Stomach (tissue), 9 donors: ENCODE data around the gene CRABP2. TPM values are rescaled to one million over a fixed set of nuclear protein-coding genes. Genes with fewer than 3 reads are reported as not detected.
A peak's percentile ranks its signal among the peaks of the same experiment; 100 is the strongest.

Source experiments
- DNase-seq, 2 donors: peaks; one replicate each; pipeline versions ENCODE4 v3.0.0 to v3.0.0-alpha.2; 2013 to 2019
- H3K27ac ChIP-seq, 5 donors: fragments of 200-600 bp in 4 of 5; sonication (generic) in 4 of 5; one replicate each; pipeline ENCODE4 v1.5.1; 2013 to 2019; ENCODE audit warnings: mild to moderate bottlenecking in 1 of 5, moderate library complexity in 1 of 5
- H3K27me3 ChIP-seq, 3 donors: fragments of 200-600 bp; sonication (generic); one replicate each; pipeline ENCODE4 v1.5.1; 2017 to 2019; ENCODE audit warnings: mixed run types in 1 of 3
- H3K36me3 ChIP-seq, 4 donors: fragments of 200-600 bp; sonication (generic); 1 replicate in 3 of 4; 2 replicates in 1 of 4; pipeline ENCODE4 v1.5.1; 2016 to 2019
- H3K4me1 ChIP-seq, 4 donors: fragments of 200-600 bp; sonication (generic); one replicate each; pipeline ENCODE4 v1.5.1; 2016 to 2019
- H3K4me3 ChIP-seq, 4 donors: fragments of 200-600 bp; sonication (generic) in 3 of 4; one replicate each; pipeline ENCODE4 v1.5.1; 2016 to 2019; ENCODE audit warnings: mild to moderate bottlenecking in 1 of 4
- H3K9me3 ChIP-seq, 4 donors: fragments of 200-600 bp; sonication (generic); one replicate each; pipeline ENCODE4 v1.5.1; 2016 to 2019
- CTCF ChIP-seq, 7 experiments: fragments of 450-650 bp in 4 of 7; fragments of 200-600 bp in 3 of 7; sonication (generic) in 3 of 7; IDR thresholded peaks; one replicate each; pipeline ENCODE4 v1.5.1; 2016 to 2019; ENCODE audit warnings: antibody characterized with exemption in 7 of 7, control low read depth in 2 of 7, mild to moderate bottlenecking in 1 of 7
- EP300 ChIP-seq: sonication (generic); formaldehyde crosslinking; IDR thresholded peaks from one replicate; pipeline ENCODE4 v1.6.1; 2017; ENCODE audit warnings: antibody characterized with exemption
- POLR2A ChIP-seq, 4 donors: fragments of 450-650 bp; IDR thresholded peaks; one replicate each; pipeline ENCODE4 v1.6.1; 2016; ENCODE audit warnings: antibody characterized with exemption in 4 of 4, control low read depth in 2 of 4, mild to moderate bottlenecking in 1 of 4, moderate library complexity in 1 of 4
- POLR2AphosphoS5 ChIP-seq, 3 donors: sonication (generic); formaldehyde crosslinking; IDR thresholded peaks; one replicate each; pipeline ENCODE4 v1.6.1; 2016; ENCODE audit warnings: antibody characterized with exemption in 3 of 3
- WGBS, 5 donors: extraction: QIAGEN DNeasy Blood & Tissue Kit in 3 of 5; methylation state at CpG; one replicate each; pipeline versions ENCODE4 v1.1.5 to v1.1.7; 2013 to 2018; 5-methylcytosine and 5-hydroxymethylcytosine counted together
- intact Hi-C: fragments of 100-400 bp; cut with DNase I; formaldehyde crosslinking; loops from one replicate; pipeline ENCODE4 v1.15.1; 2023; ENCODE audit warnings: low total_unique reads
- polyA plus RNA-seq, 3 donors: library from polyadenylated mRNA; stranded (reverse); fragments of 200-250 nt; gene quantifications; one replicate each; pipeline ENCODE4 v1.2.3, GENCODE V29; 2013
- total RNA-seq, 5 donors: library from RNA; depleted of rRNA; stranded (reverse); fragments of >200 nt; gene quantifications; one replicate each; pipeline versions ENCODE4 v1.1.0 to v1.2.3, GENCODE V29; 2014 to 2016
- donor health status: healthy with polysubstance abuse.
- donor health status: Bipolar disorder and iron deficiency.
- donor health status: healthy.

CRABP2 gene
- total and polyA plus RNA-seq, 8 donors = 0.72 to 207 (median 6.9) TPM; not detected in 3

- TF ChIP-seq EP300 = no peak
- no peak for TF ChIP-seq POLR2A (IDR thresholded peaks at IDR 0.05)
- TF ChIP-seq CTCF (IDR thresholded peaks at IDR 0.05) = no peak
- TF ChIP-seq POLR2AphosphoS5 (IDR thresholded peaks at IDR 0.05) = no peak
- Histone ChIP-seq H3K27ac (no peak overlapping the region), H3K4me3 (no peak overlapping the region), H3K27me3 (peaks cover 0 to 24% (median 4%) of the 10 kb centered on the region in 3 donors), H3K4me1 (peaks cover 19 to 49% (median 40%) of the 10 kb centered on the region in 4 donors), H3K9me3 (no peaks in the 10 kb centered on the region), H3K36me3 (peaks cover 0 to under 1% (median 0%) of the 10 kb centered on the region in 4 donors)
- DNase-seq = peak; percentile 74 to 81
- intact Hi-C loops = no loop called here
- WGBS, 5 donors = 23 to 45% (median 33%) methylated on average over 6 to 11 of the region's 11 CpGs
These were observed 4.5 kb upstream of the CRABP2 start for GRCh38 chr1:156709757-156710489.

GRCh38 chr1:156709031-156709430, 3.6 kb upstream of the CRABP2 start:
- Histone ChIP-seq H3K36me3 (no peaks in the 10 kb centered on the region), H3K4me3 (no peak overlapping the region), H3K9me3 (no peaks in the 10 kb centered on the region), H3K4me1 (peaks cover 26 to 58% (median 48%) of the 10 kb centered on the region in 4 donors), H3K27me3 (peaks cover 0 to 33% (median 13%) of the 10 kb centered on the region in 3 donors), H3K27ac (no peak overlapping the region)
- no peak for DNase-seq
- 78 to 94% (median 85%) methylated on average over 4 of the region's 4 CpGs for whole genome bisulfite sequencing, 5 donors
- intact Hi-C loops = no loop called here
- no peak for TF ChIP-seq CTCF (IDR thresholded peaks at IDR 0.05)
- TF ChIP-seq EP300 = no peak
- no peak for TF ChIP-seq POLR2A (IDR thresholded peaks at IDR 0.05)
- TF ChIP-seq POLR2AphosphoS5 (IDR thresholded peaks at IDR 0.05) = no peak

DNA sequence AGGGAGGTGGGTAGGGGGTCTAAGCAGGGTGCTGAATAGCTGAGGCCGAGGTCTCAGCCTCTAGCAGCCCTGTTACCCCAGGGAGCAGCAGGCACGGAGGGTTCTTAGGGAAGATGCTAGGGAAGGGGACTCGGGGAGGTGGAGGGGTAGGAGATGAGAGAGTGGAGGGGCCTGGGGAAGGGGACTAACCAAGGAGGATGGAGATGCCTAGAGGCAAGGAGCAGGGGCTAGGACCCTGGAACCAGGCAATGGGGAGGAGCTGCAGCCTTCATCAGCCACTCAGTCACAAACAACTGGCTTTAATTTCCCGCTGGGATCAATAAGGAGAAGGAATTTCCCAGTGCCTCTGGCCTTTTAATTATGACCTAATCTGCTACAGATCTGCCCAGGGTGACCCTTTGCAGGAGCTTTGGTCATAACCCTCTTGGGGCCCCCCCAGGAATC, 2.9 kb upstream of the CRABP2 start:
- peak overlapping the region in 3 of 5 donors; percentile 26 to 83 (median 32) for H3K27ac ChIP-seq
- H3K27me3 ChIP-seq = peaks cover 0 to 41% (median 20%) of the 10 kb centered on the region in 3 donors
- TF ChIP-seq POLR2AphosphoS5 (IDR thresholded peaks at IDR 0.05) (no peak), CTCF (IDR thresholded peaks at IDR 0.05) (no peak)
- H3K4me3 ChIP-seq = no peak overlapping the region
- no peaks in the 10 kb centered on the region for H3K36me3 ChIP-seq
- H3K9me3 ChIP-seq = no peaks in the 10 kb centered on the region
- H3K4me1 ChIP-seq = peaks cover 26 to 61% (median 54%) of the 10 kb centered on the region in 4 donors
- WGBS, 5 donors = 51 to 72% (median 68%) methylated on average over 4 of the region's 4 CpGs
- intact Hi-C loops = no loop called here
- peak in 1 of 2 donors; percentile 30 for DNase-seq

DNA sequence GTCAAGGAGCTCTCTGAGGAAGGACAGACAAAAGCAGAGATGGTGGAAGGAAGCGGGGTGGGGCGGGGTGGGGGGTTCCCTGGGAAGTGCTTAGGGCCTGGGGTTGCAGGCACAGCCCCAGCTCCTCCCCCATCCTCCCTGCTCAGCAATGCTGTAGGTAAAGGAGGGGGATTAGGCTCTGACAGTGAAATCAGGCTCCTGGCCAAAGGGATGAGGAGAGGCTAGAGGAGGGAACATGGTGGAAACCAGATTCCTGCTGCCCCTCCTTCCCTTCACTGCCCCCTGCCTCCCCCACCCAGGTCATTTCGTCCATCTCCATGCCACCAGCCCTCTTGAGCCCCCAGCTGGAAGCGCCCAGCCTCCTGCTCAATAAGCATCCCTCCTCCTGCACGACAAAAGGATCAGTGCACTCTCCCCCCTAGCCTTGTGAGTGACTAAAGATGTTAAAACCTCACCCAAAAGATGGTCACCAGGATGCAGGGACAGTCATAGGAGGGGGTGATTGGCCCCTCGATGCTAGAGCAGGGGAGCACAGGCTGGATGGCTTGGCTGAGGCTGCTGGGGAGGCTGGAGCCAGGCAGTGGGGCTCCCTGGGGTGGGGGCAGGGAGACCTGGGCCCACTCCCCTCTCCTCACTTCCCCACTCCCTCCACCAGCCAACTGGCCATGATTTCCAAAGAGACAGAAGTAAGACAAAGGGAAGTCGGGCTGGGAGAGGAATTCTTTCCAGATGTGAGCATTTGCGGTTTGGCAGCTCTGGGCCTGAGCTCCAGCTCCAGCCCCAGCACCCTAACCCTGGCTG, 2.2 kb upstream of the CRABP2 start:
- intact Hi-C loops = no loop called here
- no peaks in the 10 kb centered on the region for H3K36me3 ChIP-seq
- H3K9me3 ChIP-seq = no peaks in the 10 kb centered on the region
- 61 to 74% (median 67%) methylated on average over 7 to 8 of the region's 8 CpGs for WGBS, 5 donors
- peak overlapping the region in 3 of 5 donors; percentile 48 to 83 (median 52) for H3K27ac ChIP-seq
- peaks cover 26 to 64% (median 56%) of the 10 kb centered on the region in 4 donors for H3K4me1 ChIP-seq
- TF ChIP-seq CTCF (IDR thresholded peaks at IDR 0.05) (no peak), EP300 (no peak), POLR2A (IDR thresholded peaks at IDR 0.05) (no peak), POLR2AphosphoS5 (IDR thresholded peaks at IDR 0.05) (no peak)
- DNase-seq = peak in 1 of 2 donors; percentile 71
- H3K4me3 ChIP-seq = no peak overlapping the region
- H3K27me3 ChIP-seq = peaks cover 0 to 48% (median 23%) of the 10 kb centered on the region in 3 donors
